ENCODE data around the gene USP49. TPM values are rescaled to one million over a fixed set of nuclear protein-coding genes. Genes with fewer than 3 reads are reported as not detected.

USP49 gene
- total RNA-seq, 4 donors from 2014 or later: 2.3 to 3.8 (median 3.1) TPM

GRCh38 chr6:41887331-41887751 lies 7.8 kb downstream of the USP49 start:
- TF ChIP-seq CTCF (IDR thresholded peaks at IDR 0.05): no peak
- DNase-seq (ENCODE audit: low spot score) (no peak), ATAC-seq (ENCODE audit: low FRiP score) (no peak)

- no peak for DNase-seq (ENCODE audit: low spot score)
- ATAC-seq (ENCODE audit: low FRiP score): no peak
These were observed 9.2 kb downstream of the USP49 start for GRCh38 chr6:41885930-41886329.

GRCh38 chr6:41884957-41885356 lies 10.2 kb downstream of the USP49 start:
- TF ChIP-seq CTCF (IDR thresholded peaks at IDR 0.05): no peak
- no peak for ATAC-seq (ENCODE audit: low FRiP score)

More at GRCh38 chr6:41885930-41886329, 9.2 kb downstream of the USP49 start:
- no peak for TF ChIP-seq CTCF (IDR thresholded peaks at IDR 0.05)

GRCh38 chr6:41881506-41881905 lies 13.7 kb downstream of the USP49 start:
- ATAC-seq (ENCODE audit: low FRiP score): no peak
- no peak for DNase-seq (ENCODE audit: low spot score)
- no peak for TF ChIP-seq CTCF (IDR thresholded peaks at IDR 0.05)

More at GRCh38 chr6:41884957-41885356, 10.2 kb downstream of the USP49 start:
- no peak for DNase-seq (ENCODE audit: low spot score)

GRCh38 chr6:41878961-41879405 lies 16.2 kb downstream of the USP49 start:
- no peak for ATAC-seq (ENCODE audit: low FRiP score)
- TF ChIP-seq CTCF (IDR thresholded peaks at IDR 0.05): no peak

GRCh38 chr6:41878246-41878645 lies 16.9 kb downstream of the USP49 start:
- ATAC-seq (ENCODE audit: low FRiP score): no peak
- DNase-seq (ENCODE audit: low spot score): no peak
- TF ChIP-seq CTCF (IDR thresholded peaks at IDR 0.05): no peak

More at GRCh38 chr6:41878961-41879405, 16.2 kb downstream of the USP49 start:
- DNase-seq (ENCODE audit: low spot score): no peak

GRCh38 chr6:41877051-41877680 lies 18.0 kb downstream of the USP49 start:
- TF ChIP-seq CTCF (IDR thresholded peaks at IDR 0.05): no peak
- DNase-seq (ENCODE audit: low spot score) (no peak), ATAC-seq (ENCODE audit: low FRiP score) (no peak)
